ENCODE results near the gene ATRAID.
A peak's percentile ranks its signal among the peaks of the same experiment; 100 is the strongest.

ATRAID gene

DNA sequence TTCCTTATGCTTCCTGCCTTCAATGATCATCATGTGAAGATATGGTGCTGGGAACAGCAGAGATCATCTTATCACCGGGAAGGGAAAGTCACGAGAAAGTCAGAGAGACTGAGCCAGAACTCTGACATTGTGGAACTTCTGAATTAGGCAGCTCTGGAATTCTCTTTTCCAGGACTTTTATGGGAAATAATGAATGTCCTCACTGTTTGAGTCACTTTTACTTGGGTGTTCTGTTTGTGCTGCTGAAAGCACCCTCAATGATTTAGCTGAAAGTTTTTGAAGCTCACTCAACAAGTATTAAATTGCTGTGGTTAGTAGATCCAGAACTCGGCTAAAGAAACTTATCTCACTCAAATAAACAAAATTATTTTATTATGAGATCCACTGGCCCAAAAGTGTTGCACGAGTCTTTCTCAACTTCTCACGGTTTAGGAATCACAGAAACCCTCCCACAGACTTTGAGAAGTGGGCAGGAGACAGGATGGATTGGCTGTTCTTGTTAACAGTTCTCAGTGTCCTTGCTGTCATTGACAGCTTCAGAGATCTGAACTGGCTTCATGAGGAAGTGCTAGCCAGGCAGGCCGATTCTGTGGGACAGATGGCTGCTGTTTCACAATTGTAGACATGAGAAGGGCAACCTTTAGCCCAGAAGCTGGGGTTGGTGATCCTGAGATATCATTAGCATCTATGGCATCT lies 26.4 kb upstream of the ATRAID start:
- Histone ChIP-seq H3K4me2 (ENCODE audit: low read depth, low read length) (no peak overlapping the region), H3K9me2 (replicated peaks; ENCODE audit: insufficient read depth, low read length) (no peaks in the 10 kb centered on the region), H3F3A (ENCODE audit: insufficient read depth, low read length) (peaks cover 3% of the 10 kb centered on the region; the same call in 1 of the 2 replicates), H4K20me1 (ENCODE audit: insufficient read depth, low read length) (no peaks in the 10 kb centered on the region), H3K9me3 (replicated peaks; ENCODE audit: insufficient read depth, low read length) (no peaks in the 10 kb centered on the region), H3K27me3 (replicated peaks; ENCODE audit: insufficient read depth, low read length) (no peaks in the 10 kb centered on the region), H3K4me3 (ENCODE audit: low read length) (no peak overlapping the region), H3K36me3 (replicated peaks; ENCODE audit: insufficient read depth, low read length) (no peaks in the 10 kb centered on the region), H3K79me2 (ENCODE audit: low read length) (no peaks in the 10 kb centered on the region), H3K9ac (ENCODE audit: low read length) (no peak overlapping the region), H3K4me1 (ENCODE audit: low read length) (peaks cover 18% of the 10 kb centered on the region), H2AFZ (ENCODE audit: low read length) (peak overlapping the region; percentile 2; the same call in 1 of the 2 replicates), H3K27ac (ENCODE audit: low read length) (no peak overlapping the region)
- TF ChIP-seq CTCF (IDR thresholded peaks at IDR 0.05; ENCODE audit: low read length) (no peak), EZH2 (optimal IDR thresholded peaks at IDR 0.05; ENCODE audit: low read depth, low read length) (no peak)
- DNase-seq: peak; percentile 22

DNA sequence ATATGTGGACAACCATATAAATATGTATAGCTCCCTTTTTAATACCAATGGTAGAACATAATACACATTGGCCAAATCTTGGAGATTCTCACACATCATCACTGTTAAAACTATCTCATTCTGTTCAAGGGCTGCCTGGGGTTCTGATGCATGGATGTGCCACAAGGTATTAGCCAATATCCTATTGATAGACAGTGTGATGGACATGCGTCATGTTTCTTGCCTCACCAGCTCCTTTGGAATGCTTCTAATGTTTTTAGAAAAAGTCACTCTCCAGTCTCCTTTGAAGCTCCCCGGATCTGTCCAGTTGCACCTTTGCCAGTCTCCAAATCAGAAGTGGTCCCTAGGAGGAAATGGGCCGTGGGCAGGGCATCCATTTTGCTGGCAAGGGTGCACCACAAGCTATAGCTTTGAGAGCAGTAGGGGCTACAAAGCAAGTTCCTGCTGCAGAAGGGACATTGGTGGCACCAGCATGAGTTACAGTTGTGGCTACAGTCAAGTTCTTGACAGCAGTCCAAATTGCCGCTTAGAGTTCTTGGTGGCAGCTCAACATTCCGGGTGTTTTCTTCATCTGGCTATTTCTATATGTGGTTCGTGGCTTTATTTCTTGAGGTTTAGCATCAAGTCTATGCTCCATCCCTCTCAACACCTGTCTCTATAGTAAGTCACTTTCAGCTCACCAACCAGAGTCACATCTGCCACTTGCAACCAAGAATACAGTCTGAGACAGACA lies 25.1 kb upstream of the ATRAID start:
- H3K4me3 ChIP-seq (ENCODE audit: low read length): no peak overlapping the region
- H3K4me2 ChIP-seq (ENCODE audit: low read depth, low read length): no peak overlapping the region
- H3F3A ChIP-seq (ENCODE audit: insufficient read depth, low read length): peaks cover 3% of the 10 kb centered on the region; the same call in 1 of the 2 replicates
- no peak overlapping the region for H3K9ac ChIP-seq (ENCODE audit: low read length)
- no peak for TF ChIP-seq EZH2 (optimal IDR thresholded peaks at IDR 0.05; ENCODE audit: low read depth, low read length)
- no peak for TF ChIP-seq EZH2phosphoT487 (IDR thresholded peaks at IDR 0.05; ENCODE audit: low read length)
- TF ChIP-seq CTCF (IDR thresholded peaks at IDR 0.05; ENCODE audit: low read length): no peak
- no peaks in the 10 kb centered on the region for H3K9me2 ChIP-seq (replicated peaks; ENCODE audit: insufficient read depth, low read length)
- H3K4me1 ChIP-seq (ENCODE audit: low read length): peaks cover 18% of the 10 kb centered on the region
- no peaks in the 10 kb centered on the region for H3K36me3 ChIP-seq (replicated peaks; ENCODE audit: insufficient read depth, low read length)
- DNase-seq: peak; percentile 50
- no peaks in the 10 kb centered on the region for H3K9me3 ChIP-seq (replicated peaks; ENCODE audit: insufficient read depth, low read length)
- no peak overlapping the region for H3K27ac ChIP-seq (ENCODE audit: low read length)
- no peaks in the 10 kb centered on the region for H4K20me1 ChIP-seq (ENCODE audit: insufficient read depth, low read length)
- no peak overlapping the region for H2AFZ ChIP-seq (ENCODE audit: low read length)
- H3K79me2 ChIP-seq (ENCODE audit: low read length): no peaks in the 10 kb centered on the region
- no peaks in the 10 kb centered on the region for H3K27me3 ChIP-seq (replicated peaks; ENCODE audit: insufficient read depth, low read length)

DNA sequence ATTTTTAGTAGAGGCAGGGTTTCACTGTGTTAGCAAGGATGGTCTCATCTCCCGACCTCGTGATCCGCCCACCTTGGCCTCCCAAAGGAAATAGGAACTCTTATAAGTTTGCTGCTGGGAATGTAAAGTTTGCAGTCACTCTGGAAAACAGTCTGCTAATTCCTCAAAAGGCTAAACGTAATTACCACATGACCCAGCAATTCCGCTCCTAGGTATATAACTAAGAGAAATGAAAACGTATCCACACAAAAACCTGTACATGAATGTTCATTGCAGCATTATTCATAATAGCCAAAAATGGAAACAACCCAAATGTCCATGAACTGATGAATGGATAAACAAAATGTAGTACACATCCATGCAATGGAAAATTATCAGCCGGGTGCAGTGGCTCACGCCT lies 21.9 kb upstream of the ATRAID start:
- TF ChIP-seq CTCF (IDR thresholded peaks at IDR 0.05; ENCODE audit: low read length) (no peak), EZH2 (optimal IDR thresholded peaks at IDR 0.05; ENCODE audit: low read depth, low read length) (no peak), EZH2phosphoT487 (IDR thresholded peaks at IDR 0.05; ENCODE audit: low read length) (no peak)
- Histone ChIP-seq H3K4me2 (ENCODE audit: low read depth, low read length) (no peak overlapping the region), H4K20me1 (ENCODE audit: insufficient read depth, low read length) (no peaks in the 10 kb centered on the region), H2AFZ (ENCODE audit: low read length) (no peak overlapping the region), H3F3A (ENCODE audit: insufficient read depth, low read length) (peaks cover 3% of the 10 kb centered on the region; the same call in 1 of the 2 replicates), H3K4me1 (ENCODE audit: low read length) (peaks cover 18% of the 10 kb centered on the region), H3K27ac (ENCODE audit: low read length) (no peak overlapping the region), H3K27me3 (replicated peaks; ENCODE audit: insufficient read depth, low read length) (no peaks in the 10 kb centered on the region), H3K79me2 (ENCODE audit: low read length) (no peaks in the 10 kb centered on the region), H3K36me3 (replicated peaks; ENCODE audit: insufficient read depth, low read length) (no peaks in the 10 kb centered on the region), H3K9me3 (replicated peaks; ENCODE audit: insufficient read depth, low read length) (no peaks in the 10 kb centered on the region), H3K9me2 (replicated peaks; ENCODE audit: insufficient read depth, low read length) (no peaks in the 10 kb centered on the region), H3K9ac (ENCODE audit: low read length) (no peak overlapping the region), H3K4me3 (ENCODE audit: low read length) (no peak overlapping the region)
- no peak for DNase-seq
